Measurements from ENCODE around the gene ADGRL2. TPM values are rescaled to one million over a fixed set of nuclear protein-coding genes. Genes with fewer than 3 reads are reported as not detected.

ADGRL2 gene
- total RNA-seq, 1 experiment from 2014 or later = 0.20 TPM

GRCh38 chr1:81834268-81834667 is 33.5 kb downstream of the ADGRL2 start:
- Histone ChIP-seq H2AFZ (ENCODE audit: low read depth, low read length, poor library complexity, severe bottlenecking) (no peak overlapping the region), H3K9me2 (ENCODE audit: insufficient read depth) (no peaks in the 10 kb centered on the region), H3K4me2 (ENCODE audit: low read length) (no peak overlapping the region), H4K20me1 (ENCODE audit: insufficient read depth) (no peaks in the 10 kb centered on the region), H3K4me3 (replicated peaks in 1 of 2; ENCODE audit: low read depth in 1 of 2, low read length in 2 of 2) (no peak overlapping the region), H3K36me3 (ENCODE audit: control insufficient read depth in 1 of 2, insufficient read depth in 2 of 2, low read length in 2 of 2) (no peaks in the 10 kb centered on the region; a peak in 1 of 4 replicates), H3K27ac (ENCODE audit: low read depth, low read length) (no peak overlapping the region), H3K9ac (ENCODE audit: low read length) (no peak overlapping the region), H3K79me2 (ENCODE audit: insufficient read depth, low read length) (no peaks in the 10 kb centered on the region), H3K27me3 (ENCODE audit: insufficient read depth, low read length) (peaks cover 30% of the 10 kb centered on the region; the same call in 1 of the 2 replicates), H3K9me3 (ENCODE audit: control insufficient read depth in 1 of 2, insufficient read depth in 1 of 2, low read depth in 1 of 2, low read length in 2 of 2) (no peaks in the 10 kb centered on the region), H3K4me1 (ENCODE audit: control insufficient read depth in 1 of 2, insufficient read depth in 2 of 2, low read length in 2 of 2) (no peaks in the 10 kb centered on the region)
- CTCF ChIA-PET = no interaction called here
- RAD21 ChIA-PET (ENCODE audit: low non-redundant PET in 1 of 2, low total read pairs in 2 of 2, uncharacterized antibody in 2 of 2, unreplicated experiment in 2 of 2) = no interaction called here
- POLR2A ChIA-PET = no interaction called here
- intact Hi-C loops (cut with micrococcal nuclease) = no loop called here
- no peak for TF ChIP-seq FOSL1 (IDR thresholded peaks at IDR 0.05; ENCODE audit: low read depth)
- ATAC-seq (no peak), DNase-seq (ENCODE audit: low read depth, low spot score) (no peak)
- BruUV-seq (replicated peaks) = no TSS peak

DNA sequence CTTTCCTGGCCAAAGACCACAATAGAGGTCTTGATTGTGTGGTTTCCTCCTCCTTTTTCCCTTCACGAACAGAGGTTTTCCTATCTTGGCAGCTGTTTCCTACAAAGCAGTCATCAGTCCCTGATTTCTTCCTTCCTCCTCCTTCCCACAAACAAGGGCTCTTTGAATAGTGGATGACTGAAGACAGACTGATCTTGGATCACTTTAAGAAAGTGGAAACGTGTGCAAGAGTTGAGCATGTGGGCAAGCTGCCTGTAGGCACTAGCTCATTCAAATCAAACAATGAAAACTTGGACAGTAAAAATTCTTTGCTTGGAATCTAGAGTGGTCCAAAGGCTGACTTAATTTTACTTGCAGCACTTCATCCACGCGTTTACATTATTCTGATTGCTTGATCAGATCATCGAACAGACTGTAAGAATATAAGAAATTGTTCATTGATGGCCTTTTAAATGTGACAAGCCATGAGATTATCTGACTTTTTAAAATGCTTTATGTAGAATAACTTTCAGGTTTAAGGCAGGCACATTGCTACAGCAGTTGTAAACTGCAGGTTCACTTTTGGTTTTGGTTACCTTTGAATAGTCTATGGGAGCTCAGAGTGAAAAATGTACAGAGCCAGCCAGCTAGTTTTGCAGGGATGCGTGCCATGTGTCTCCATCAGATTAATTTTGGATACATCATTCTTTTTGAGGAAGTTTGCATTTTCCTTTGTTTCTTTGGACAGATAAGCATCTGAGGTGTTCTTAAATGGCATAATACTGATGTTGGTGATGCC is 34.4 kb downstream of the ADGRL2 start:
- H2AFZ ChIP-seq (ENCODE audit: low read depth, low read length, poor library complexity, severe bottlenecking) = no peak overlapping the region
- H3K4me2 ChIP-seq (ENCODE audit: low read length) = no peak overlapping the region
- H3K4me3 ChIP-seq (replicated peaks in 1 of 2; ENCODE audit: low read depth in 1 of 2, low read length in 2 of 2) = no peak overlapping the region
- ChIA-PET CTCF (no interaction called here), POLR2A (no interaction called here), RAD21 (ENCODE audit: low non-redundant PET in 1 of 2, low total read pairs in 2 of 2, uncharacterized antibody in 2 of 2, unreplicated experiment in 2 of 2) (no interaction called here)
- TF ChIP-seq ZNF274 (IDR thresholded peaks at IDR 0.05; ENCODE audit: low read depth, low read length) = no peak
- no peak for TF ChIP-seq EGR1 (IDR thresholded peaks at IDR 0.05; ENCODE audit: low read depth)
- no peak for TF ChIP-seq RAD21 (IDR thresholded peaks at IDR 0.05; ENCODE audit: low read depth)
- TF ChIP-seq, protein P1, sequence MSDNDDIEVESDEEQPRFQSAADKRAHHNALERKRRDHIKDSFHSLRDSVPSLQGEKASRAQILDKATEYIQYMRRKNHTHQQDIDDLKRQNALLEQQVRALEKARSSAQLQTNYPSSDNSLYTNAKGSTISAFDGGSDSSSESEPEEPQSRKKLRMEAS (IDR thresholded peaks at IDR 0.05) = no peak
- no peaks in the 10 kb centered on the region for H3K79me2 ChIP-seq (ENCODE audit: insufficient read depth, low read length)
- H3K36me3 ChIP-seq (ENCODE audit: control insufficient read depth in 1 of 2, insufficient read depth in 2 of 2, low read length in 2 of 2) = no peaks in the 10 kb centered on the region; a peak in 1 of 4 replicates
- no peak overlapping the region for H3K9ac ChIP-seq (ENCODE audit: low read length)
- no TSS peak for BruUV-seq (replicated peaks)
- no peaks in the 10 kb centered on the region for H4K20me1 ChIP-seq (ENCODE audit: insufficient read depth)
- H3K9me2 ChIP-seq (ENCODE audit: insufficient read depth) = no peaks in the 10 kb centered on the region
- no peak overlapping the region for H3K27ac ChIP-seq (ENCODE audit: low read depth, low read length)
- DNase-seq (ENCODE audit: low read depth, low spot score) (no peak), ATAC-seq (no peak)
- H3K27me3 ChIP-seq (ENCODE audit: insufficient read depth, low read length) = peaks cover 30% of the 10 kb centered on the region; the same call in 1 of the 2 replicates
- H3K9me3 ChIP-seq (ENCODE audit: control insufficient read depth in 1 of 2, insufficient read depth in 1 of 2, low read depth in 1 of 2, low read length in 2 of 2) = no peaks in the 10 kb centered on the region
- no peaks in the 10 kb centered on the region for H3K4me1 ChIP-seq (ENCODE audit: control insufficient read depth in 1 of 2, insufficient read depth in 2 of 2, low read length in 2 of 2)
- intact Hi-C loops (cut with micrococcal nuclease) = no loop called here
